Stomach (tissue), 4 donors: Measurements from ENCODE around the gene VGLL4.

ENCODE experiments used
- EP300 ChIP-seq: sonication (generic); formaldehyde crosslinking; IDR thresholded peaks from one replicate; pipeline ENCODE4 v1.6.1; 2017; ENCODE audit warnings: antibody characterized with exemption
- POLR2A ChIP-seq, 4 donors: fragments of 450-650 bp; IDR thresholded peaks; one replicate each; pipeline ENCODE4 v1.6.1; 2016; ENCODE audit warnings: antibody characterized with exemption in 4 of 4, control low read depth in 2 of 4, mild to moderate bottlenecking in 1 of 4, moderate library complexity in 1 of 4
- TF ChIP-seq, protein P1 (sequence below), 7 experiments: fragments of 450-650 bp in 4 of 7; fragments of 200-600 bp in 3 of 7; sonication (generic) in 3 of 7; IDR thresholded peaks; one replicate each; pipeline ENCODE4 v1.5.1; 2016 to 2019; ENCODE audit warnings: antibody characterized with exemption in 7 of 7, control low read depth in 2 of 7, mild to moderate bottlenecking in 1 of 7

DNA sequence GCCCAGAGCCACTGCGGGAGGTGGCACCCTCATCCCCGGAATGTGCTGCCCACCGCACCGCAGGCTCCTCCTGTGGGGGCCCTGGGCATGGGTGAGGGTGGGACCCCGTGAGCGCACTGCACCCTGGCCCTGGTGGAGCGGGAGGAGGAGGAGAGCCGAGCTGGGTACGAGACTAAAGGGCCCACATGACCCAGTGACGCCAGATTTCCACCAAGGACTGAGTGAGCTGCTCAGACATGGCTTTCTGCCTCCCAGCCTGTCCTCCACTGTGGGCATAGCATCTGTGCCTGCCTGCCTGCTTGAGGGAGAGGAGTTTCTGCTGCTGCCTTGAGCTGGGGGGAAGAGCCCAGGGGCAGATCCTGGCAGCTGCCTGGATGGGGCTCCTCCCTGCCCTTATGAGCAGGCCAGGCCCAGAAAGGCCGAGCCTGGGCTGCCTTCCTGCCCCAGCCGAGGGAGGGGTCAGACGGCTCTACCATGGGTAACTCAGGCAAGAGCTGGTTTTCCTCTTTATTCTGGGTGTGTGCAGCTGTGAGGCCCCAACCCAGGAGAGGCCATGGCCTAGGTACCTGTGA, 88.4 kb downstream of the VGLL4 start:
- TF ChIP-seq, protein P1, sequence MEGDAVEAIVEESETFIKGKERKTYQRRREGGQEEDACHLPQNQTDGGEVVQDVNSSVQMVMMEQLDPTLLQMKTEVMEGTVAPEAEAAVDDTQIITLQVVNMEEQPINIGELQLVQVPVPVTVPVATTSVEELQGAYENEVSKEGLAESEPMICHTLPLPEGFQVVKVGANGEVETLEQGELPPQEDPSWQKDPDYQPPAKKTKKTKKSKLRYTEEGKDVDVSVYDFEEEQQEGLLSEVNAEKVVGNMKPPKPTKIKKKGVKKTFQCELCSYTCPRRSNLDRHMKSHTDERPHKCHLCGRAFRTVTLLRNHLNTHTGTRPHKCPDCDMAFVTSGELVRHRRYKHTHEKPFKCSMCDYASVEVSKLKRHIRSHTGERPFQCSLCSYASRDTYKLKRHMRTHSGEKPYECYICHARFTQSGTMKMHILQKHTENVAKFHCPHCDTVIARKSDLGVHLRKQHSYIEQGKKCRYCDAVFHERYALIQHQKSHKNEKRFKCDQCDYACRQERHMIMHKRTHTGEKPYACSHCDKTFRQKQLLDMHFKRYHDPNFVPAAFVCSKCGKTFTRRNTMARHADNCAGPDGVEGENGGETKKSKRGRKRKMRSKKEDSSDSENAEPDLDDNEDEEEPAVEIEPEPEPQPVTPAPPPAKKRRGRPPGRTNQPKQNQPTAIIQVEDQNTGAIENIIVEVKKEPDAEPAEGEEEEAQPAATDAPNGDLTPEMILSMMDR (IDR thresholded peaks at IDR 0.05) = no peak
- TF ChIP-seq POLR2A (IDR thresholded peaks at IDR 0.05) = no peak
- TF ChIP-seq EP300 = no peak
